NB4 (cell line): ENCODE results near the gene ACKR3.

ENCODE experiments used
- DNase-seq: peaks from one replicate; pipeline ENCODE4 v3.0.0; 2010; ENCODE audit warnings: low read depth
- H3K4me3 ChIP-seq: one replicate; pipeline ENCODE4 v1.5.1; 2011; ENCODE audit warnings: mild to moderate bottlenecking, low read depth, low read length, moderate library complexity
- CTCF ChIP-seq: IDR thresholded peaks from one replicate; pipeline ENCODE4 v1.5.1; 2012; ENCODE audit warnings: low read depth, low read length
- MAX ChIP-seq: IDR thresholded peaks from 2 replicates; pipeline ENCODE4 v1.6.1; 2011; ENCODE audit warnings: low read depth, low read length
- MYC ChIP-seq: IDR thresholded peaks from 2 replicates; pipeline ENCODE4 v1.6.1; 2011; ENCODE audit warnings: low read depth, low read length
- POLR2A ChIP-seq: IDR thresholded peaks from 2 replicates; pipeline ENCODE4 v1.6.1; 2011; ENCODE audit warnings: mild to moderate bottlenecking; ENCODE audit not compliant: insufficient read length; ENCODE audit errors: extremely low read depth

Gene ACKR3

GRCh38 chr2:236545814-236546480, 23.7 kb upstream of the ACKR3 start:
- no peak overlapping the region for H3K4me3 ChIP-seq
- TF ChIP-seq MAX (no peak), MYC (no peak), POLR2A (no peak), CTCF (no peak)
- DNase-seq, result no peak

GRCh38 chr2:236546561-236547002, 23.0 kb upstream of the ACKR3 start:
- no peak for TF ChIP-seq MYC
- no peak for TF ChIP-seq POLR2A
- TF ChIP-seq CTCF, result no peak
- no peak for TF ChIP-seq MAX
- DNase-seq, result no peak
- H3K4me3 ChIP-seq, result no peak overlapping the region

- H3K4me3 ChIP-seq, result no peak overlapping the region
- no peak for DNase-seq
- TF ChIP-seq MAX (no peak), POLR2A (no peak), CTCF (no peak), MYC (no peak)
Measured at GRCh38 chr2:236547725-236548124, 21.9 kb upstream of the ACKR3 start.

- DNase-seq, result no peak
- TF ChIP-seq MAX (no peak), POLR2A (no peak)
- H3K4me3 ChIP-seq, result no peak overlapping the region
Measured at GRCh38 chr2:236548179-236548921, 21.3 kb upstream of the ACKR3 start.

- no peak overlapping the region for H3K4me3 ChIP-seq
- TF ChIP-seq MYC (no peak), MAX (no peak), POLR2A (no peak), CTCF (no peak)
- DNase-seq, result no peak
Measured at GRCh38 chr2:236549165-236549564, 20.5 kb upstream of the ACKR3 start.

- H3K4me3 ChIP-seq, result no peak overlapping the region
- DNase-seq, result no peak
- no peak for TF ChIP-seq CTCF
- no peak for TF ChIP-seq POLR2A
- TF ChIP-seq MYC, result no peak
- no peak for TF ChIP-seq MAX
Measured at GRCh38 chr2:236550290-236550689, 19.3 kb upstream of the ACKR3 start.
